ENCODE measurements around the gene FZR1.

FZR1 gene

GRCh38 chr19:3536429-3537100, 30.5 kb downstream of the FZR1 start:
- Mint-ChIP-seq H3K4me3 (no peak overlapping the region), H3K27me3 (ENCODE audit: low read depth, poor library complexity) (no peaks in the 10 kb centered on the region), H3K36me3 (ENCODE audit: low read depth) (peaks cover 19% of the 10 kb centered on the region), H3K4me1 (peaks cover 6% of the 10 kb centered on the region), H3K9me3 (no peaks in the 10 kb centered on the region), H3K27ac (no peak overlapping the region)
- no peak for TF ChIP-seq CTCF (IDR thresholded peaks at IDR 0.05)
- DNase-seq, result no peak

- H3K27me3 Mint-ChIP-seq (ENCODE audit: low read depth, poor library complexity), result no peaks in the 10 kb centered on the region
- H3K4me1 Mint-ChIP-seq, result peaks cover 6% of the 10 kb centered on the region
- H3K36me3 Mint-ChIP-seq (ENCODE audit: low read depth), result peaks cover 19% of the 10 kb centered on the region
- no peak for TF ChIP-seq CTCF (IDR thresholded peaks at IDR 0.05)
- no peaks in the 10 kb centered on the region for H3K9me3 Mint-ChIP-seq
- DNase-seq, result no peak
- H3K4me3 Mint-ChIP-seq, result no peak overlapping the region
- no peak overlapping the region for H3K27ac Mint-ChIP-seq
These were observed 31.0 kb downstream of the FZR1 start for GRCh38 chr19:3537101-3537437.

- Mint-ChIP-seq H3K27ac (peak overlapping the region; percentile 90), H3K4me3 (no peak overlapping the region), H3K27me3 (ENCODE audit: low read depth, poor library complexity) (no peaks in the 10 kb centered on the region), H3K4me1 (peaks cover 6% of the 10 kb centered on the region), H3K36me3 (ENCODE audit: low read depth) (peaks cover 19% of the 10 kb centered on the region), H3K9me3 (no peaks in the 10 kb centered on the region)
- no peak for DNase-seq
- no peak for TF ChIP-seq CTCF (IDR thresholded peaks at IDR 0.05)
These were observed 31.5 kb downstream of the FZR1 start for GRCh38 chr19:3537438-3538240.

GRCh38 chr19:3538258-3538929, 32.3 kb downstream of the FZR1 start:
- peak overlapping the region; percentile 64 for H3K27ac Mint-ChIP-seq

GRCh38 chr19:3538965-3539755, 33.0 kb downstream of the FZR1 start, which contains the start of gene TEKTIP1:
TEKTIP1 (plus strand) TSS chr19:3539174; CDS start chr19:3539178, 4 bp downstream.
- peak within 1 kb of the TSS; percentile 64 for H3K27ac Mint-ChIP-seq
- DNase-seq, result peak; percentile 32
- no peak for TF ChIP-seq CTCF (IDR thresholded peaks at IDR 0.05)
- peaks cover 6% of the 10 kb centered on the region for H3K4me1 Mint-ChIP-seq
- peaks cover 16% of the 10 kb centered on the region for H3K36me3 Mint-ChIP-seq (ENCODE audit: low read depth)
- H3K4me3 Mint-ChIP-seq, result no peak within 1 kb of the TSS
- H3K27me3 Mint-ChIP-seq (ENCODE audit: low read depth, poor library complexity), result no peaks in the 10 kb centered on the region
- H3K9me3 Mint-ChIP-seq, result no peaks in the 10 kb centered on the region

More at GRCh38 chr19:3538258-3538929, 32.3 kb downstream of the FZR1 start:
- H3K36me3 Mint-ChIP-seq (ENCODE audit: low read depth), result peaks cover 19% of the 10 kb centered on the region
- H3K27me3 Mint-ChIP-seq (ENCODE audit: low read depth, poor library complexity), result no peaks in the 10 kb centered on the region
- no peaks in the 10 kb centered on the region for H3K9me3 Mint-ChIP-seq
- no peak overlapping the region for H3K4me3 Mint-ChIP-seq
- peaks cover 6% of the 10 kb centered on the region for H3K4me1 Mint-ChIP-seq
- TF ChIP-seq CTCF (IDR thresholded peaks at IDR 0.05), result no peak
- no peak for DNase-seq

All from nephron progenitor cell (in vitro differentiated cells).